GM19463 (cell line): Measurements from ENCODE around the gene PAX9.

Experiments used
- ATAC-seq: cut with Tn5 transposase; IDR thresholded peaks from one replicate; pipeline ENCODE4 v1.9.1; 2021; ENCODE audit warnings: mild to moderate bottlenecking, moderate library complexity; ENCODE audit not compliant: unreplicated experiment

Gene PAX9

DNA sequence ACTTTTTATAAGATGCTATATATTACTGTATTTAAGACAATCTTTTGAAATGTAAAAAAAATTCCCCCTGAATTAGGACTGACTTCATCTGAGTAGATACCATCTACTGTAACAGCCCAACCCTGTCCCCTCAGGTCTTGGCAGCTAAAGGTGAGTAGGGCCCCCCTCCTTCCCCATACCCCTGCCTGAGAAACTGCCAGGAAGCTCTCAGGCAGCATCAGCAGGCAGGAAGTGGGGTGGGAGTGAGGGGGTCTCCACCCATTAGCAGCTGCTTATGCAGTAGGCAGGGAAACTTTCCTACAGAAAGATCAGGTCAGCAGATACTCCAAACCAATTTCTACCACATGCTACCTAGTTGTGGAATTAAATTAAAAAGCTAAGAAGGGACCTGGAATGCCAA is 62.5 kb downstream of the PAX9 start:
- ATAC-seq, result no peak

DNA sequence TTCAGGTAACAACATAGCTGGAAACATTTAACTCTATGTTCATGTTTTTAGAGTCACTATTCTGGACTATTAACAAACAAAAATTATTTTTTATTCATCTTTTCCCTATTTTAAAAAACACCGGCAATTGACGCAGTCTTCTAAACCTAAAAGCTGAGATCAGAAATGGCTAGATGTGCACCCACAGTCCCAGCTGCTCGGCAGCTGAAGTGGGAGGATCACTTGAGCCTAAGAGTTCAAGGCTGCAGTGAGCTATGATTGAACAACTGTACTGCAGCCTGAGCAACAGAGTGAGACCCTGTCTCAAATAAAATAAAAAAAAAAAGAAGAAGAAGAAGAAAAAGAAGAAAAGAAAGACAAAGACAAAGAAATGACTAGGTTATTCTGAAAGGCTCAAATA is 64.5 kb downstream of the PAX9 start:
- ATAC-seq, result no peak
